ENCODE results near the gene SEC24C.

- TF ChIP-seq CTCF (IDR thresholded peaks at IDR 0.05; ENCODE audit: poor library complexity) (no peak), EZH2phosphoT487 (IDR thresholded peaks at IDR 0.05; ENCODE audit: low read depth, severe bottlenecking, unreplicated experiment) (no peak), EZH2 (IDR thresholded peaks at IDR 0.05; ENCODE audit: borderline replicate concordance) (no peak)
Measured at GRCh38 chr10:73809061-73809818, 65.1 kb downstream of the SEC24C start.
